NCI-H2227 (cell line): Measurements from ENCODE around the gene AK1.
A peak's percentile ranks its signal among the peaks of the same experiment; 100 is the strongest.
"Not testable (repeated sequence)": the region's sequence is repeated elsewhere in the genome, so short reads cannot be mapped to it uniquely, and the experiment has no call there.

ENCODE experiments used
- DNase-seq: peaks from one replicate; lab custom pipeline; 2025; ENCODE audit not compliant: unreplicated experiment; lab: John Stamatoyannopoulos, UW

AK1 gene

DNA sequence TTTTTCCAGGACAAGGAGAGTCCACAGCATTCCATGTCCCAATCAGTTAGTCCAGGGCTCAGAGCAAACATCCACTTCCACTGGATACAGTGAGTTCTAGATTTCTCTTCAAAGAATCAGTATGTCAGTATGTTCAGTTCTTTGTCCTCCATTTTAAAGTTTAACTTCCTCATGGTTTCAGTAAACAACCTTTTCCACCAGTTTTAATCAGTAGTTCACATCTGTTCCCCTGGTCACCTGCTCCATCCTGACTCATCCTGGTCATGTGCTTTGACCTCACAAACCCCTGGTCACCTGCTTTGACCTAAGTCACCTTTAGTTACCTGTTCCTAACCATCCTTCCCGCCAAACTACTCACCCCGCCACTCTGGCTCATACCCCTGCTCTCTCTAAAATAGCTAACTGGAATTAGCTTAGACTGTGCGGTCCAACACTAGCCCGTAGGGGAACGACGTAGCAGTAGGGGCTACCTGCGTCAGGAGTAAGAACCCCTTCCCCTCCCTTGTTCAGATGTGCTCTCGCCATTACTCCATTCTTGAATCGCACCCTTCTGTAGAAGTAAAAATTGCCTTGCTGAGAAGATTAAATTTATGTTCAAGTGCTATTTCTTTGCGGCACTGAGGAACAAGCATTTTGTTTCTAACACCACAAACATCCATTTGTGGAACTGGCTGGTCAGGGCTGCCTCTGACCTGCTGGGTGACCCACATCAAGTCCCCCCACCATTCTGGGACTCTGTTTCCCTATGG is 28.5 kb downstream of the AK1 start:
- no peak for DNase-seq

DNA sequence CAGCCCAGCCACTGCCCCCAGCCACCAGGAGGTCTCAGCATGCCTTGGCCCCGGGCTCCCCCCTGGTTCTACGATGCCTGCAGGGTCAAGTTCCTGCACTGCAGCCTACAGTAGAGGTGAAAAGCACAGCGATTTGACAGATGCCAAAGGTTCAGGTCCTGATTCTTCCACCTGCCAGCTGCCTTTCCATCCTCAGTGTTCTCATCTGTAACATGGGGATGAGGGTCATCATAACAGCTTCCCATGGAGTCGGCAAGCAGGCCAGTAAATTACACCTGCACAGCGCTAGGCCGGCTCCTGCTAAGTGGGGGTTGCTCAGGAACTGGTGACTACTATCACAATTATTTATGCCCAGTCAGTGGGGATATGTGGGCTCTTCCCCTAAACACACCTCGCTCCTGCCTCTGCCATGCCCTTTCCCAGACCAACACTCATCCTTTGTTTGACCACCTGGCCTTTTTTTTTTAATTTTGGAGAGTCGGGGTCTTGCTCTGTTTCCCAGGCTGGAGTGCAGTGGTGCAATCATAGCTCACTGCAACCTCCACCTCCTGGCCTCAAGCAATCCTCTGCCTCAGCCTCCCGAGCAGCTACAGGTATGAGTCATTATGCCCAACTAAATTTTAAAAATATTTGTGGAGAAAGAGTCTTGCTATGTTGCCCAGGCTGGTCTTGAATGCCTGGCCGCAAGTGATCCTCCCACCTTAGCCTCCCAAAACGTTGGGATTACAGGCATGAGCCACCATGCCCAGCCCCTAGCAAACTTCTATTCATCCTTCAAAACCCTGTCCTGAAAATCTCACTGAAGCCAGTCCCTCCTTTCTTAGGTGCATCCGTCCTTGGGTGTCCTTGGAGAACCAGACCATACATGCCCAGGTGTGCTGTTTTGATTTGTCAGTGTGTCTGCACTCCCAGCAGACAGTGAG is 29.4 kb downstream of the AK1 start:
- DNase-seq = no peak

DNA sequence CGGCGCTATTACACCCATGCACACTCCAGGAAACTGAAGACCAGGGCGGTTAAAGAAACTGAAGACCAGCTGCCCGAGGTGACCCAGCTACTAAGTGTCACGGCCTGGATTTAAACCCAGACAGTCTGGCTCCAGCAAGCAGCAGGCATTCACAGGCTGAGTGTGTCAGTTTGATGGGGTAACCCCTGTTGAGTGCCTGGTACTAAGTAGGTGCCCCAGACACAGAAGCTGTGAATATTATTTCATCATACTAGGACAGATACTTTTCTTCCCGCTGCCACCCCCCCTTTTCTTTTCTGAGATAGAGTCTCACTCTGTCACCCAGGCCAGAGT is 30.3 kb downstream of the AK1 start:
- no peak for DNase-seq

DNA sequence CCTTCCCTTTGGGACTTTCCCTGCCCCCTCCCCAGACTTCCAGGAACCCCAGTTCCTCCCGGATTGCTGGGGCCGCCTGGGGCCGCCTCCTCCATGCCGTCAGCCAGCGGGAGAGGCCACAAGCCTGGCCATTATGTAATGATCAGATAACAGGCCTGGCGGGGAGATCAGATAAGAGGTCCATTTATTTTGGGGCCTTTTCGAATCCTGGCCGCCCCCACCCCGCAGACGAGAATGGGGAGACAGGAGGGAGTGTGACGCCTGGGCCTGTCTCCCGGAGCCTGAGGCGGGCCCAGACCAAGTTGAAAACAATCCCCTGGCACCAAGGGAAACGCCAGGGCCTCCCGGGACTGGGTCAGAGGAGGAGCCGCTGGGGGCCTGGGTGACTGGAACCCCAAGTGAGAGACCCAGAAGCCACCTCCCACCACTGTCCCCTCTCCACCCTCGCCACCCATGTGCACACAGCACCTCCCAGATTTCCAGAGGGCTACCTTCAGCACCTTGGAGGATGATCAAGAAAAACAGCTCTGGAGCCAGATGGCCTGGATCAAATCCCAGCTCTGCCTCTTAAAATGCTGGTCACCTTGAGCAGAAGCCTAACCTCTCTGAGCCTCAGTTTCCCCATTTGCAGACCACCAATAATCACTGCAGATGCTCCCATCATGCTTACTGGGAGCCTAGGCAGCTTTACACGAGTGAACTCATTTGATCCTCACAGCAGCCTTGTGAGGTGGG is 30.9 kb downstream of the AK1 start:
- DNase-seq = no peak

DNA sequence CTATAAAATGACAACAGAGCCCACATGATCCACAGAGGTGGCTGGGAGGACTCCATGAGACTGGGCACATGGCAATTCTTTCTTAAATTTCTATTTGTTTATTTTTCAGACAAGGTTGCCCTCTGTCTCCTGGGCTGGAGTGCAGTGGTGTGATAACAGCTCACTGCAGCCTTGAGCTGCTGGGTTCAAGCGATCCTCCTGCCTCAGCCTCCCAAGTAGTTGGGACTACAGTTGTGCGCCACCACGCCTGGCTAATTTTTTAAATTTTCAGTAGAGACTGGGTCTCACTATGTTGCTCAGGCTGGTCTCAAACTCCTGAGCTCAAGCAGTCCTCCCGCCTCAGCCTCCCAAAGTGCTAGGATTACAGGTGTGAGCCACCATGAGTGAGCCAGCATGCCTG is 31.9 kb downstream of the AK1 start:
- DNase-seq = not testable (repeated sequence)

DNA sequence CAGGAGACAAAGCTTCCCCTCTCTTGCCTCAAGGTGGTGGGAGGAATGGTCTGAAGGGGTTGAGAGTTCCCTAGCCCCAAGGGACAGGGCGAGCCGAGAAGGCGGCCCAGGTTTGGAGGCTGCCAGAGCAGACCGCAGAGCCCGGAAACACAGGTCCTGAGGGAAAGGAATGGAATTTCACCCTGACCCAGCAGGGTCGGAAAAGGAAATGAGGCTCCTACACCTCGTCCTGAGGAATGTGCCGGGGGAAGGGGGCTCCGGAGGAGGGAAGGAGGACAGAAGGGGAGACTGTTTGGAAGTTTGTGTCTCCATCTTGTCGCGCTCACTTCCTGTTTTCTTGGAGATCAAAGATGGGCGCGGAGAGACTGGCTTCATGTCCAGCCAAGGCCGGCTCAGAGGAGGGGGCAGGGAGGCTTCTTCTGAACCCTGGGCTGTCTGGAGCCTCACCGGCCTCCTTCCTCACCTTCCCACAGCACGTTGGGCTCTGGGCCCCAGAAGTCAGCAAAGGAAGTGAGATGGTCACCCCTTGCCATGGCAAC is 32.6 kb downstream of the AK1 start:
- DNase-seq = no peak

DNA sequence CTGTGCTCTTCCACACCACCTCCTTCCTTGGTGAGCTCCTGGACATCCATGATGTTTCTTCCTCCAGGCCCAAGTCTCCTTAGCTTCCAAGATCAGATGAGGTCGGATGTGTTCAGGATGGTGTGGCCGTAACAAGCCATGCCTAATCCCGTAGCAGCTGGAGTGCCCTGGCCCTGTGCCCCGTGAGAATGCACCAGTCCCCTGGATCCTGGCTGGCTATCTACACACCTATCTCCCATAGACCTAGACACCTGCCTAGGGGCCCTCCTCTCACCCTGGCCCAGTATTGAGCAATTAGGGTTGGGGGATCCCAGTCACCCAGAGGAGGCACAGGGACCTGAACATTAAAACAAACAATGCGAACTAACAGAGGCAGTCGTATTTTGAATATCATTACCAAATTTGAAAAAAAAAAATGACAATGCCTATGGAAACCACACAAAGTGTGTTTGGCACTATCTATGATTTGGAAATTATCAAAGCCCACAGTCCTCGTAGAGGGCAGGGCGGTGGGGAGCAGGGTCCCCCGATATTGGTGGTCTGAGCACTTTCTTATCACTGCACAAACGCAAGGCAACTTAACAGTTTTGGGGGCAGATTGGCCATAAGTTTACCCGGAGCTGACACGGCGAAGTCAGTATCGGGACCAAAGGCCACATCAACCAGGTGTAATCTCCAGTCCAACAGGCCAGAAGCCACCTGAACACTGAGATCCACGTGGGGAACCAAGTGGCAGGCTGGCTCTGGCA is 36.2 kb downstream of the AK1 start:
- DNase-seq = no peak

DNA sequence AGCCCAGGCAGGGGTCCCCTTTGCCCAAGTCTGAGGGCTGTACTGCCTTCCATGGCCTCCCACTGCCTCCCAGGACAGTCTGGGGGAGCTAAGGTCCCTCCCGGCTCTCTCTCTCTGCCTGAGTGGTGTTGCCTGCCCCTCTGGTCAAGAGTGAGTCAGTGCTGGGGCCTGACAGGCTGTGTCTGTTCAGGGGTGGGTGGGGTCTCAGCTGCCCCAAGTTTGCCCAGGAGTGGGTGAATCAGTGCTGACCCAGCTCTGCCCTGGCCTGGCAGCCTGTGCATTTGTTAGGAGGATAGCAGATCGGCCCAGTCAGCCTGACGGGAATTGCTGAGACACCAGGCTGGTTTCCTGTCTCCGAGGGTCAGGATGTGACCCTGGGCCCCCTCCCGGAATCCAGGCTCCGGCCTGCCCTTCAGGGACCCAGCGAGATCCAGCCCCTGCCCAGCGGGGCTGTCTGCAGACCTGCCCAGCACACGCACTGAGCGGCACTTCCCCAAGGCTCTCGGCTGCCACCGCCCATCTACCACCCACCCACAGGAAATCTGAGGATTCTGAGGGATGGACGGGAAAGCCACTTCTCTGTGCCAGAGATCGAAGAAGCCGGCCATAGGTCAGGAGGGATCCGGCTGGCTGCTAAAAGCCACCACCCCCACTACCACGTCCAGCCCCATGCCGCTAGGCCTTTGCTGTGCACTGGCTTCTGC is 38.9 kb downstream of the AK1 start:
- DNase-seq = no peak

DNA sequence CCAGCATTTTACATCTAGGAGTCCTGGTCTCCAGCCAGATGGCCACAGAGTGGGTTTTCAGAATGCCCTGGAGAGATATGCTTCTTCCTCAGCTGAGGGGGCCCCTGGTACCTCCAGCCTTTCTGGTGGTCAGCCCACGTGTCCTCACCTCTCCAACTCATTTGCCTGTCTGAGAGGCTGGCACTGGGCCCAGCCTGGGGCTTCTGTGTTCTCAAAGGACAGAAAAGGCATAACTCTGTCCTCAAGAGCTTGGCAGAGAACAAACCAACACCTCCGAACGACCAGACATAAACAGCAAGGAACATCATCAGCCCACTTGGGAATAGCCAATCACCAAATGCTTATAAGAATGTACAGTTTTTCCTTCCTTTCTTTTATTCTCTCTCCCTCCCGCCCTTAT is 40.1 kb downstream of the AK1 start:
- no peak for DNase-seq

DNA sequence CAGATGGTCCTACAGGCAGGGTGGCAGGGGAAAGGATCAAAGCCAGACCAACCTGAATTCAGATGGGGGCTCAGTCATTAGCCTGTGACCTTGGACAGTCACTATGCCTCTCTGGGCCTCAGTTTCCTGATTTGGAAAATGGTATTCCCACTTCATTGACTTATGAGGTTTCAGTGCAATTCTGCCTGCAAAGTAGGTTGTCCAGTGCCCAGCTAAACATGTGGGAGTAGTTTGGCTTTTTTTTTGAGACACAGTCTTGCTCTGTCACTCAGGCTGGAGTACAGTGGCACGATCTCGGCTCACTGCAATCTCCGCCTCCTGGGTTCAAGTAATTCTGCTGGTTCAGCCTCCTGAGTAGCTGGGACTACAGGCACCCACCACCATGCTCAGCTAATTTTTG is 40.9 kb downstream of the AK1 start:
- DNase-seq = not testable (repeated sequence)

DNA sequence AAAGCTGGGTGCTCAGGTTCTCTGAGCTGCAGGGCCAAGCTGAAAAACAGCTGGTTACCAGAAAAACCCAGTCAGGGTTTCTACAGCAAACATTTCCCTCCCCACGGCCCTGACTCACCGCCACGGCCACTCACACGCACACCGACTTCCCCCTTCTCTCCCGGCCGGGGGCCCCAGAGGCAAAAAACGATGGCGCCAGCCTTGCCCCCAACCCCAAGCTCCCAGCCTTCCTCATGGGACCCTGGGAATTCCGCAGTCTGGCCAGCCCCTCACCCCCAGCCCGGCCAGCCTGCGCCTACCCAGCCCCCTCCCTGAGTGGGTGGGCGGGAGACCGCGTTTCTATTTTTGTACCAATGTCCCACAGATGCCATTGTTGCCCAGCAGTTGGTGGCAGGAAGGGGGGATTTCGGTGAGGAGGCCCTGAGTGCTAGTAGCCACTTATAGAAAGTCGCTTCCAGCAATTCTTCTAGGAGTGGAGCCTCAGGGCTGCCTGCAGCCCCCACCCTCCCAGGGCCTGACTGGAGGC is 41.4 kb downstream of the AK1 start:
- no peak for DNase-seq

DNA sequence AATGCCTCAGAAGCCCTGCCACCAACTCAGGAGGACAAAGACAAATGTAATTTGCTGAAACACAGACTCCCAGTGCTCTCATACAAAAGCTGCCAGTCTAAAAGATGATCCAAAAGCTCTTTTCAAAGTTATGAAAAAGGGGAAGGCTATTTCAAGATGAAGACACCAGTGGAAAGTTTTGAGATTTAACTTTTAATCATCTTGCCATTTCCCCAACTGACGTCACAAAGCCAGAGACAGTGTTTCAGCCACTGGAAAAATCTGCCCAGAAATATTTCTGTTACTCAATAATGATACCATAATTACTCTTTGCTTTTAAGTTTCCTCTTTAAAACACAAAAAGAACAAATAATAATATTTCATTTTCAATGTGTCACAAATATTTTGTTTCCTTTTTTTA is 43.9 kb downstream of the AK1 start:
- no peak for DNase-seq

DNA sequence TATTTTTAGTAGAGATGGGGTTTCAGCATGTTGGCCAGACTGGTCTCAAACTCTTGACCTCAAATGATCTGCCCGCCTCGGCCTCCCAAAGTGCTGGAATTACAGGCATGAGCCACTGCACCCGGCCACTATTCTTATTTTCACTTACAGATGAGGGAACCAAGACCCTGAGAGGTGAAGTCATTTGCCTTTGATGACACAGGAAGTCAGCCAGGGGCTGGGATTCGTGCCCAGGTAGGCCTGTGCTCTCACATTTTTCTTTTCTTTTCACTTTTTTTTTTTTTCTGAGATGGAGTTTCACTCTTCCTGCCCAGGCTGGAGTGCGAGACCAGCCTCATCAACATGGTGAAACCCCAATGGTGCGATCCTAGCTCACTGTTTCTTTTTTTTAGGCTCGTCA is 45.2 kb downstream of the AK1 start:
- DNase-seq = no peak

DNA sequence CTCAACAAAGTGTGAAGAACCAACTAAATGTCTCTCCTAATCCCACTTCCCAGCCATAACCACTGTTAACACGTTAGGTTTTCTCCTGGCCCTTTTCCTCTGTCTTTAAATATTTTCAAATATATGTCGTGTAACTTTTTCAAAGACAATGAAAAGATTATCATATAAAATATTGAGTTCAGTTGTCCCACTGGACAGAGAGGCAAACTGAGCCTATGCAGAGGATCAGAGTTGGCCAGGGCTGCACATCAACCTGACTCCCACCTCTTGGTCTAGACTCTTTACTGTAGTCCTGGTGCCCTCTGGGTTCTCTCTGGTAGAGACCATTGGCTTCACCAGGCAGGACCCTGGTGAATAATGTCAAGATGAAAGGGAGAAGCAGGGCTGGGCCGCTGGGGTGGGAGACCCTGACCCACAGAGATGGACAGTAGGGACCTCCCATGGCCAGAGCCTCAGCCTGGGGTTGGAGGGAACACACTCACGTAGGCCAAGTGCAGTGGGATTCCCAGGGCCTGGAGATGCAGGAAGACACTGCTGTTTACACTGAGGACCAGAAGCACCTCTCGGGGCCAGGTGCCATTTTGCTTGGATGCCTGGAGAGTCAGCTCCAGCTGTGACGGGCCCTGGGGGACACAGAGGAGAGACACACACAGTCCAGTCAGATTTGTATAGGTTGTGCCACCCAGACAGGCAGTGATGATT is 48.1 kb downstream of the AK1 start:
- DNase-seq = no peak

DNA sequence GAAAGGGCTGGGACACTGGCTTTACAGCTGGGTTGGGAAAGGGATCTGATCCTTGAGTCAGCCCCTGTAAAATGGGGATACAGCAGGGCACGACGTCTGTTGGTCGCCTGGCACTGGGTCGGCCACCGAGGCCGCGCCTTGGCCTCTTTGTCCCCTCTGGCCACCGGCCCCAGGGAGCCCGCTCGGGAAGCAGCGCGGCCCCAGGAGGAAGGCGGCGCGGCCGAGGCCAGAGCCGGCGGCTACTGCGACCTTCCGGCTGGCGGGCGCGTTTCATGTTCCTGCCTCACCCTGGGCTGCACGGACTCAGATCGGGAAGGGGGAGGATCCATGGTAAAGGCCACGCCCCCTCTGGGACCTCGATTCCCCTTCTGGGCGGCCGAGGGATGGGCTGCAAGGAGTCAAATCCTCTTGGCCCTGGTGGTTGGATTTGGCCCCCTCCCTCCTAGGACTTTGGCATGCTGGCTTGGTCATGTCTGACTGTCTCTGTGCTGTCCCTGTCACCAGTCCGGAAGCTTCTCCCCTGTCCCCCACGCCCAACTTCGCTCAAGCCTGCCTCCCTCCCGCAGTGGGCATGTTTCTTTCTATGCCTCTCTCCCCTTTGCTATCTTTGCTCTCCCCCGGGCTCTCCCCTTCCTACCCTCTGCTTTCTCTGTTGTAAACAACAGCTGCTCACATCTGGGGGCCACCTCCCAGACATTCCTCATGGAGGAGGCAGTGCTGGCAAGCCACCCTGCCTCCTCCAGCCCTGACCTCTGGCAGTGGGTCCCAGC is 49.0 kb downstream of the AK1 start:
- DNase-seq = peak; percentile 67

DNA sequence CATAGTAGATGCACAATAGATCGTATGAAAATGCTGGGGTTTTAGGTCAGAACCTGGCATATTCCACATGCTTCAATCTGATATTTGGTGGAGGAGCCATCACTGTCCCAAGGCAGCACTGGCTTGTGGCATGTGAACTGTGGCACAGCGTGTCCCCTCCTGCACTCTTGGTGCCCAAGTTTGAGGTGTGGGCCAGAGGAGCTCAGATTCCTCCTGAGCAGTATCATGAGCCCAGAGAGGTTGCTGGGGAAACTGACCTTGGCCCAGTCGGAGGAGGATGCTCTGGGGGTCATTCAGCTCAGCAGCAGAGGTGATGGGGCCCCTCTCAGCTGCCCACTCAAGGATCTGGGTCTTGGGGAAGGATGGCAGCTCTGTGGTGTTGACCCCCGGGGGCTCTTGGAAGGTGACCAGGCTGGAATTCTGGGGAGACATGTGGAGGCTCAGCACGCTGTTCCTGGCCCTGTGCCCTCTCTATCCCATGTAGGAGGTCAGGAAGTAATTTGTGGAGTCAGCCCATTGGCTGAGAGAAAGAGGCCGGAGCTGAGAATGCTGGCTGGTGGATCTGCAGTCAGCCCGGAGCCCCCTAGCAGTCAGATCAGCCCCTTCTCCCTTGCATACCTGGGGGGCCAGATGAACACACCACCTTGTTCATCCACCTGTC is 51.1 kb downstream of the AK1 start:
- no peak for DNase-seq

DNA sequence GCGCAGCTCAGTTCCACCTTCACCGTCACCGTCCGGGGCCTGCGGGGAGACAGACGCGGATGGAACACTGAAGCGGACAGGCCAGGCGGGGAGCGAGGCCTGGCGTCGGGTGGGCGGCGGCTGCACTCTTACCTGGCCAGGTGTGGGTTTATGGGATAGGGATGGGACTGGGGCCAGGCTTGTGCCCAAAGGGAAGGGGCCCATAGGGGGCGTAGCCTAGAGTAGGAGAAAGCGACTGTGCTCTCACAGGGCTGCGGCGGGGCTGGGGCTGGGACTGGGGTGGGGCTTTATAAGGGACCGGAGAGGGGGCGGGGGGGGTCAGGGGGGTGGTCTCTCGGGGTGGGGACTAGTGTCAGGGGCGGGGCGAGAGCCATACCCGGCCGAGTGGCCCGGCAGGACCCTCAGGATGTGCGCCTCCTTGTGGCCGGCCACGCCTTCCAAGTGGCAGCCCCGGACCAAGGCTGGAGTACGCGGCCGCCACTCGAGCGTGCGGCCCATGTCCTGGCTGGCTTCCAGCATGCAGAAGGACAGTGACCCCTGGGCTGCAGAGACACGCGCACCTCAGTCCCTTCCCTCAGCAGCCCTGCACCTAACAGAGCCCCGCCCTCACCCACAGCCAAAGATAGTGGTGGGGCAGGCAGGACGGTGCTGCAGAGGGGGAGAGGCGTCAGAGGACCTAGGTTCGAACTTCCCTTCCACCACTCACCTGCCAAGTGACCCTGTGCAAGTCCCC is 52.0 kb downstream of the AK1 start:
- no peak for DNase-seq
